GM21528 (cell line): ENCODE data around the gene KRTAP4-9.
"Not testable (repeated sequence)": the region's sequence is repeated elsewhere in the genome, so short reads cannot be mapped to it uniquely, and the experiment has no call there.

Experiments
- ATAC-seq: cut with Tn5 transposase; IDR thresholded peaks from one replicate; pipeline ENCODE4 v1.9.1; 2021; ENCODE audit warnings: mild to moderate bottlenecking, moderate library complexity; ENCODE audit not compliant: unreplicated experiment, low FRiP score

KRTAP4-9 gene

GRCh38 chr17:41096055-41096454 is 9.1 kb upstream of the KRTAP4-9 start:
- ATAC-seq: no peak

GRCh38 chr17:41098042-41098441 is 7.1 kb upstream of the KRTAP4-9 start, which contains the start of gene KRTAP4-8:
Gene KRTAP4-8, minus strand, starts transcription at chr17:41098142. Its CDS starts 58 bp downstream, at chr17:41098084.
- ATAC-seq: no peak

GRCh38 chr17:41098481-41098880 is 6.7 kb upstream of the KRTAP4-9 start:
- no peak for ATAC-seq

GRCh38 chr17:41099682-41100480 is 5.3 kb upstream of the KRTAP4-9 start:
- not testable (repeated sequence) for ATAC-seq

- ATAC-seq: no peak
These were observed 3.5 kb upstream of the KRTAP4-9 start, which contains the start of gene KRTAP4-16 for GRCh38 chr17:41101586-41102259. Gene KRTAP4-16, minus strand, starts transcription at chr17:41102209. Its CDS starts 0 bp downstream, at chr17:41102209.

- ATAC-seq: no peak
These were observed 1.3 kb upstream of the KRTAP4-9 start for GRCh38 chr17:41103896-41104295.

- ATAC-seq: not testable (repeated sequence)
These were observed 677 bp upstream of the KRTAP4-9 start for GRCh38 chr17:41104386-41105038.

GRCh38 chr17:41107941-41108450 is 2.8 kb downstream of the KRTAP4-9 start:
- ATAC-seq: no peak

- not testable (repeated sequence) for ATAC-seq
These were observed 3.7 kb downstream of the KRTAP4-9 start for GRCh38 chr17:41108728-41109386.

- ATAC-seq: no peak
These were observed 6.1 kb downstream of the KRTAP4-9 start for GRCh38 chr17:41111151-41111885.

GRCh38 chr17:41116297-41116696 is 11.1 kb downstream of the KRTAP4-9 start:
- ATAC-seq: no peak

GRCh38 chr17:41117846-41118386 is 12.7 kb downstream of the KRTAP4-9 start, which contains the start of gene KRTAP4-11:
Gene KRTAP4-11, minus strand, starts transcription at chr17:41118373. Its CDS starts 58 bp downstream, at chr17:41118315.
- ATAC-seq: not testable (repeated sequence)

- no peak for ATAC-seq
These were observed 13.5 kb downstream of the KRTAP4-9 start for GRCh38 chr17:41118721-41119120.

GRCh38 chr17:41119696-41120690 is 14.8 kb downstream of the KRTAP4-9 start:
- not testable (repeated sequence) for ATAC-seq

- ATAC-seq: no peak
These were observed 16.6 kb downstream of the KRTAP4-9 start for GRCh38 chr17:41121742-41122141.

GRCh38 chr17:41123292-41123990 is 18.3 kb downstream of the KRTAP4-9 start:
- not testable (repeated sequence) for ATAC-seq

GRCh38 chr17:41123991-41124371 is 18.8 kb downstream of the KRTAP4-9 start, which contains the start of gene KRTAP4-12:
Gene KRTAP4-12, minus strand, starts transcription at chr17:41124182. Its CDS starts 60 bp downstream, at chr17:41124122.
- ATAC-seq: not testable (repeated sequence)
